ENCODE results near the gene MMP23B.

Gene MMP23B

GRCh38 chr1:1602968-1603506 lies 28.9 kb upstream of the MMP23B start:
- DNase-seq = no peak

DNA sequence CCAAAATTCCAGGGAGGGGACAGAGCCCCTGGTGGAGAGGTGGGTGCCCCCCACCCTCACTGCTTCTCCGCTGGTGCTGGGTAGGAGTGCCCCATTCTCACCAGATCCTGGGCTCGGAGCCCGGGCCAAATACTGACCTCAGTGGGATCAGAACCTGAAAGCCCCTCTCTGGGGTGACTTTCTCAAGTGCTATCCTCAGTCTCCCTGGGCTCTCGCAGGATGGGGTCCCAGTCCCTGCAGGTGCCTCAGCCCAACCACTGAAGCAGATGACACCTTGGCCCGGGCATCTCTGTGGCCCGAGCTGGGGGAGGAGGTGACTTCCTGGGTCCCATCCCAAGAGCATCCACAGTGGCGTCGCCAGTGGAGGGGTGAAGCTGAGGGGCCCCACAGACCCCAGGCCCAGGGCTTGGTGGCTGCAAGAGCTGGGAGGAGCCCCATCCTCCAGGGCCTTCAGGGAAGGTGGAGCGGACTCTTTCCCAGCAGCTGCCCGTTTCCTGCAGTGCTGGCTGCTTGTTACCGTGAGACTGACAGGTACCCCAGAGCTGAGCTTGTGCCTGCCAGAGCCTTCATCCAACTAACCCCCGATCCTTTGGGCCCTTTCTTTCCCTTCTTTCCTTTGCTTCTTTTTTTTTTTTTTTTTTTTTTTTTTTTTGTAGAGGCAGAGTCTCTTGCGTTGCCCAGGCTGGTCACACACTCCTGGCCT lies 28.2 kb upstream of the MMP23B start:
- DNase-seq = no peak

DNA sequence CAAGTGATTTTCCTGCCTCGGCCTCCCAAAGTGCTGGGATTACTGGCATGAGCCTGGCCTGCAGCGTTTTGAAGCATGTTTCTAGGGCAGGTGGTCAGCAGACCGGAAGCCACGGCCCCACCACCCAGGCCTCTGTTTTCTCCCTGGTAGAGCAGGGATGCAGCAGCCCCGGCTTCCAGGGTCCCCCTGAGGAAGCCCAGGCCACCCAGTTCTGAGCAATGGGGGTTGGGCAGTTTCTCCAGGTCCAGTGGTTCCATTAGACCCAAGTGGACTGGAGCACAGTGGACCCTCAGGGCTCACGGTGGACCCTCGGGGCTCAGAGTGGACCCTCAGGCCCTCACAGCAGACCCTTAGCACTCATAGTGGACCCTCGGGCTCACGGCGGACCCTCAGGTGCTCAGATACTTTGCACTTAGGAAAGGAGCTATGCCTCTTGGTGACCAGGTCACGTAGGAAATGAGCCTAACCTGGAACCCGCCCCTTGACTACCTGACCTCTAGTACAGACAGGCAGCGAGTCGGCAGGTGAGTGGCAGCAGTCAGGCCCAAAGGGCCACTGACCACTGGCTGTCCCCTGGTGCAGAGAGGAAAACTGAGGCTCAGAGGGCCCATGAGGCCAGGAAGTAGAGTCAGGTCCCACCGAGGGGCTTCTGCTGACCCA lies 27.5 kb upstream of the MMP23B start:
- DNase-seq = no peak

DNA sequence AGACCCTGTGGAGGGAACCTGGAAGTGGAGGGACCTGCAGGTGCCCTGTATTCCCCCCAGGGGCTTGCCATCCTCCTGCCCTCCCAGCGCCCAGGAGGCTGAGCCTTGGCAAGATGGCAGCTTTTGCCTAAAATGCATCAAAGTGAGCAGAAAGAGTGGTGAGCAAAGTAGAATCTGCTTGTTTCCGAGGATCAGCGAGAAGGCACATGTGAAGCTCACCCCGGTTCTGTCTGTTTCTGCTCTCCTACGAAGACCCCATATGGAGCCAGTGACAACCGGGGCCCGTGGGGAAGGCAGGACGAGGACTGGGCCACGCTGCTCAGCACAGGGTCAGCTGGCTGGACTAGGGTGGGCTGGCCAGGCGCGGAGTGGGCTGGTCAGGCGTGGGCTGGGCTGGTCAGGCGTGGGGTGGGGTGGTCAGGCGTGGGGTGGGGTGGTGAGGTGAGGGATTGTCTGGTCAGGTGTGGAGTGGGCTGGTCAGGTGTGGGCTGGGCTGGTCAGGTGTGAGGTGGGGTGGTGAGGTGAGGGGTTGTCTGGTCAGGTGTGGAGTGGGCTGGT lies 26.9 kb upstream of the MMP23B start:
- no peak for DNase-seq

DNA sequence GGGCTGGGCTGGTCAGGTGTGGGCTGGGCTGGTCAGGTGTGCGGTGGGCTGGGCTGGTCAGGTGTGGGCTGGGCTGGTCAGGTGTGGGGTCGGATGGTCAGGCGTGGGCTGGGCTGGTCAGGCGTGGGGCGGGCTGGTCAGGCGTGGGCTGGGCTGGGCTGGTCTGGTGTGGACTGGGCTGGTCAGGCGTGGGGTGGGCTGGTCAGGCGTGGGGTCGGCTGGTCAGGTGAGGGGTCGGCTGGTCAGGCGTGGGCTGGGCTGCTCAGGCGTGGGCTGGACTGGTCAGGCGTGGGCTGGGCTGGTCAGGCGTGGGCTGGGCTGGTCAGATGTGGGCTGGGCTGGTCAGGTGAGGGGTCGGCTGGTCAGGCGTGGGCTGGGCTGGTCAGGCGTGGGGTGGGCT lies 26.2 kb upstream of the MMP23B start:
- no peak for DNase-seq

- no peak for DNase-seq
These were observed 25.7 kb upstream of the MMP23B start for GRCh38 chr1:1606232-1606631.

- DNase-seq = no peak
These were observed 22.0 kb upstream of the MMP23B start for GRCh38 chr1:1609822-1610485.

GRCh38 chr1:1610796-1611195 lies 21.2 kb upstream of the MMP23B start:
- DNase-seq = no peak

DNA sequence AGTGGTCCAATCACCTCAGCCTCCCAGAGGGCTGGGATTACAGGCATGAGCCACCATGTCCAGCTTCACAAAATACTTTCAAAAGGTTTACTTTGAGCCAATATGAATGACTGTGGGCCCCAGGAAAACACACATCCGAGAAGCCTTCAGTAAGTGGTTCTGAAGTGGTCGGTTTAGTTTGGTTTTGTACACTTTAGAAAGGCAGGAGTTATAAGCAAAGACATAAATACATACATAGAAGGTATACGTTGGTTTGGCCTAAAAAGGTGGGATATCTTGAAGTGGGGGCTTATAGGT lies 19.9 kb upstream of the MMP23B start:
- DNase-seq = no peak

DNA sequence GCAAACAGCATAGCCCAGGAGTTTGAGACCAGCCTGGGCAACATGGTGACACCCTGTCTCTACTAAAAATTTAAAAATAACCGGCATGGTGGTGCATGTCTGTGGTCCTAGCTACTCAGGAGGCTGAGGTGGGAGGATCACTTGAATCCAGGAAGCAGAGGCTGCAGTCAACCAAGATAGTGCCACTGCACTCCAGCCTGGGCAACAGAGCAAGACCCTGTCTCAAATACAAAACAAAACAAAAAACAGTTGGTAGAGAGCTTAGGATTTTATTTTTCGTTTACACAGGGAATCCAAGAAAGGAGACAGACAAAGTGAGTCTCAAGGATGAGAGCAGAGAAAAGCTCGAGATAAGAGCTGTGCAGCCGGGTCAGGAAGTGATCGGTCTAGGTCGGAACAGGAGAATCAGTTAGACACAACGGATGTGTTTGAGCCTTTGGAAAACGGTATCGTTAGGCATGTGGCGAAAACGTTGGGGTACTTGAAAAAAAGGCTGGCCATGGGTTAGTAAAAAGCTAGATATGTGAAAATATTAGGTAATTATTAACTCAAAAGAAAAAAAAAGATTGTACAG lies 18.4 kb upstream of the MMP23B start:
- DNase-seq = no peak

DNA sequence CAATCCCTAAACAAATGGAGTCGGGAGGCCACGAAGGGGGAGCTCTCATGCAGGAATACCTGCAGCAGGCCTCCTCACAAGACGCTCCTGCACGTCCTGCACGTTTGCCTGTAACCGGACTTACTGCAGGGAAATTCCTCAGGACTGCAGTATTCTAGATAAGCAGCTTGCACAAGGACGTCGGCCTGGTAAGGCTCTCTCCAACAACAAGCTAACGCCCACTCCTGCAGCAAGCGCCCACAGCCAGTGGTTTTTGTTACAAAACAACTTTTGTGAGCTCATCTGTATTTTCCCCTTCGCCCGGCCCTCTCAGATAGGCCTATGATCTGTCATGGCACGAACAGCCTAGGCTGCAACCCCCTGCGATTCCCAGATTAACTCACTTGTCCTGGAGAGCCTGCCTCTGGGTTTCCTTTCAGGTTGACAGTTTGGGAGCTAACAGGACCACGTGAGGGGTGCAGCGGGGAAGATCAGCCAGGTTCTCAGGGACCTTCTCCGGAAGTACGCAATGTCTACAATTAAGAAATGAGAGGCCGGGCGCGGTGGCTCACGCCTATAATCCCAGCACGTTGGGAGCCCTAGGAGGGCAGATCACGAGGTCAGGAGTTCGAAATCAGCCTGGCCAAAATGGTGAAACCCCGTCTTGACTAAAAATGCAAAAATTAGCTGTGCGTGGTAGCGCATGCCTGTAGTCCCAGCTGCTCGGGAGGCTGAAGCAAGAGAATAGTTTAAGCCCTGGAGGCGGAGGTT lies 17.6 kb upstream of the MMP23B start:
- peak; percentile 71 for DNase-seq

DNA sequence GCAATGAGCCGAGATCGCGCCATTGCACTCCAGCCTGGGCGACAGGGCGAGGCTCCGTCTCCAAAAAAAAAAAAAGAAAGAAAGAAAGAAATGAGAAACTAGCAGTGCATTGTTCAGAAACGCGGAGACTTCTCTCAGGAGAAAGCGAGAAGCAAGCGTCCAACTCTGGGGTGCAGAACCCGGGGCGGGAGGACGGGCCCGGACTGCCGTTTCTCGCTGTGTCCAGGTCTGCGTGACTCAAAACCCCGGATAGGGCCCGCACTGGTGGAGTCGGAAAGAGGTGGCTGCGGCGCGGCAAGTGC lies 17.1 kb upstream of the MMP23B start:
- no peak for DNase-seq

DNA sequence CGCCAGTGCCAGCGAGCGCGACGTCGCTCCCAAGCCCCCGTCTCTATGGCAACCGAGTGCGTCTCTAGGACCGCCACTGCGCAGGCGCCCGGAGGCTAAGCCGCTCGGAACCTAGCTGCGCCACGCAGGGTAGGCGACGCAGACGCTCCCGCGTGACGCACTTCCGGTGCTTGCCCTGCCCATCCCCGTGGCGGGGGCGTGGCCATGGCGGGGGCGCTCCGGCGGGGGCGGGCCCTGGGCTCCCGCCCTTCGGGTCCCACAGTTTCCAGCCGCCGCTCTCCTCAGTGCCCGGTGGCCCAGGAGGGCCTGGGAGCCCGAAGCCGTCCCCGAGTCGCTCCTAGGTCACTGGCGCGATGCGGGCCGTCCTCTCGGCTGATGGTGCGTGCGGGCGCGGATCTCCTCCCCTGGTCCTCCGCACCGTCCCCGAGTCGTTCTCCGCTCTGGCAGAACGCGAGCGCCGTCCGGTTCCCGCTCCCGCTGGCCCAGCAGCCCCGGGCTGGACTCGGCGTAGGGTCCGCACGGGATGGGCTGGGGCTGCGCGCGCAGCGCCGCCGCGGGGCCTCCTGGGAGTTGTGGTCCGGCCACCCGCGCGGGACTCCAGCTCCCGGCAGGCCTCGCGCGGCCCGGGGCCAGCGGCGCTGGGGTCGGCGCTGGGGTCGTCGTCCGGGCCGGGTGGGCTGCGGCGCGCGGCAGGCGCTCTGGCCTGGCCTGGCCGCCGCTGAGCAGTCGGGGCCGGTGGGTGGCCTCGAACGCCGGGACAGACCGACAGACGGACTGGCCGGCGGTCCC lies 16.5 kb upstream of the MMP23B start, which contains the start of gene MIB2:
TSS of gene MIB2 (plus strand) at position 245 of the 789 bp plus-strand sequence. CDS start 7,953 bp downstream, outside the sequence.
- DNase-seq = peak; percentile 97

- DNase-seq = peak; percentile 52
These were observed 15.8 kb upstream of the MMP23B start for GRCh38 chr1:1616045-1616790.

DNA sequence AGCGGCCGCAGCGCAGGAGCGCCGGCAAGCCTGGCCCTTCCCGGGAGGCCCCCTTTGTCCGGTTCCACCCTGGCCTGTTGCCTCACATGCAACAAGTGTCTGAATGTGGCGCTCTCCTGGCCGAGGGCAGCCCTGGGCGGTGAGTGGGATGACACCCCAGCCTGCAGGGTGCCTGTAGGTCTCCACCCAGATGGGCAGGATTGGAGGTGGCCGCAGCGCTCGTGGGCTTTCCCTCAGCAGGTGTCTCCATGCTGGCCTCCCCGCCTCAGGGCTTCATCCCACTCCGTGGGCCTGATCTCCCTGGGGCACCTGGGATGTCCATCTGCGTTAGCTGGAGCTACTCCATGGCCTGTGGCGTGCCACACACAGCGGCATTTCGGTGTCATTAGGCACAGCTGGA lies 15.1 kb upstream of the MMP23B start:
- no peak for DNase-seq

DNA sequence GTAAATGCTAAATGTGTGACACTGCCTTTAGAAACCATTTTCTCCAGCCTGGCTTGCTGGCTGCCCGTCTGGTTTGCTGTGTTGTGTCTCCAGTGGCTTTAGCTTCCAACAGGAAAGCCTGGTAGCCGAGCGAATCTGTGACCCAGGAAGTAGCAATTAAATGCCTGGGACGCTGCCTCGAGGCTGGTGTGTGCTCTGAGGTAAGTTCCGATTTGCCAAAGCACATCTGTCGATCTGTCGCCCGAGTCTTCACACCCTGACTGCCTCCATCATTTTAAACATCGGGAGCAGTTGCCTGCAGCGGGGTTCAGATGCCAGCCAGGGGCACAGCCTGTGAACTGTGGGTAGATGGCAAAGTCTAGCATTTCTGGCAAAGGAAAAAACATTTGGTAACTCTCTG lies 14.5 kb upstream of the MMP23B start:
- no peak for DNase-seq

DNA sequence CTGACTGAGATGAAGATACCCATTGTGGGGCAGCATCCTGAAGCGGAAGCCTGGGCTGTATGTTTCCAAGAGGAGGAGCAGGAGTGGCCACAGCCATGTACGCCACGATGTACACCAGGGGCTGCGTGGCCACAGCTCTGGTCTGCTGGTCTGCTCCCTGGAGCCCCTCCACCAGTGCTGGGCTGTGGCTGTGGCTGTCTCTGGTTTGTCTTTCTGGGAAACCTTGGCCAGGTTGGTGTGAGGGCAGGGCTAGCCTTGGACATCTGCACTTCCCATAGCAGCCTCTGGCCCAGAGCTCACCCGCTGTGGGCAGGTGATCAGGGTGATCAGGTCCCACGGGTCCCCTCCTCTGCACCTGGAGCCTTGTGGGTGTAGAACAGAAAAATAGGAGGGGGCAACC lies 14.0 kb upstream of the MMP23B start:
- no peak for DNase-seq

DNA sequence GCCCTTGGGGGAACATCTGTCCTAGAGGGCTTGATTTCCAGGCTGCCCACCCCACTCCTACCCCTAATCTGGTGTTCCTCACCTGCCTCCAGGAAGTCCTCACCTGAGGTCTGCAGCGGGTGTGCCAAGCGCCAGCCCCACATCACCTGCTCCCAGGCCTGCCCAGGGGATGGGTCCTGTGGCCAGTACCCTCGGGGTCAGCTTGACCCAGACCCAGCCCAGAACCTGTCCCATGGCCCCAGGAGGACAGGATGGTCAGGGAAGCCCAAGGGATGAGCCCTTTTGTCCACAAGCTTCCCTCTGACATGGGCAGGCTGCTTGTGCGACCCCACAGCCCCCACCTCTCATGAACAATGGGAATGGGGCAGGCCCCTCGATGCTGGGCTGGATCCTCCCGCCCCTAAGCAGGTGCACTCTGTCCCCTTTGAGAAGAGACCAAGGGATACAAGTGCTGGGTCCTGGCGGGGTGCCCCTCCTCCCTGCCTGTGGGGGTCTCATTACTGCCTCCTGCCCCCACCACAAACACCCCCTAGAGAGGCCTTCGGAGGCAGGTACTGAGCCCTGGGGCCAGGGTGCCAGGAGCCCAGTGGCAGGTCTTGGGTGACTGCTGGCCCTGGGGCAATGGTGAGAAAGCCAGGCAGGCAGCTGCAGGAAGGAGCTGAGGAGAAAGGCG lies 13.4 kb upstream of the MMP23B start:
- no peak for DNase-seq

DNA sequence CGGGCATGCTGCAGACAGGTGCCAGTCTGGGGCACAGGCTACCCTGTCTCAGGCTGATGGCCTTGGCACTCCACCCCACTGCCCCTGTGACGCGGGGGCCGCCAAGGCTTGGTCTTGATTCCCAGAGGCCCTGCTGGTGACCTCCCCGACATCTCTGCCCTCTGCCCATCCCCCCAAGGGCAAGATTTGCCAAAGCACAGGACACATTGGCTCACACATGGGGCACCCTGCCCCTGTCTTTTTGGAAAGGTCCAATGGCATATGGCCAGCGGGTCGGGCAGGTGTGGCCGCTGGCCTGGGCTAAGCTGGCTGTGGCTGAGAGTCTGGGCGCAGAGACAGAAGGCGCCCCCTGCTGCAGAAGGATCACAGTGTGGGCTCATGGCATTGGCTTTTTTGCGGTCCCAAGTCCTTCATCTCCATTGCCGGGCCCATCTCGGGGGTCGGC lies 12.0 kb upstream of the MMP23B start:
- no peak for DNase-seq

- no peak for DNase-seq
These were observed 11.4 kb upstream of the MMP23B start for GRCh38 chr1:1620433-1621139.
